K562 (cell line): ENCODE data around the gene RNF187. TPM values are rescaled to one million over a fixed set of nuclear protein-coding genes. Genes with fewer than 3 reads are reported as not detected.
A peak's percentile ranks its signal among the peaks of the same experiment; 100 is the strongest.

Experiments
- CCNT2 ChIP-seq: IDR thresholded peaks from 2 replicates; pipeline ENCODE4 v1.6.1; 2011; ENCODE audit warnings: borderline replicate concordance, low read depth, mild to moderate bottlenecking, moderate library complexity, mixed read lengths, low read length; ENCODE audit not compliant: insufficient read length; ENCODE audit errors: extremely low read depth
- ELK1 ChIP-seq: sonication (generic); formaldehyde crosslinking; IDR thresholded peaks from 2 replicates; pipeline ENCODE4 v1.8.1; 2022; ENCODE audit warnings: missing genetic modification reagents
- ETS2 ChIP-seq: IDR thresholded peaks from 2 replicates; pipeline ENCODE4 v1.6.1; 2016; ENCODE audit warnings: borderline replicate concordance, missing genetic modification characterization, mild to moderate bottlenecking, moderate library complexity, missing compliant biosample characterization; ENCODE audit not compliant: poor library complexity, severe bottlenecking
- ETV5 ChIP-seq: sonication (generic); formaldehyde crosslinking; IDR thresholded peaks from 2 replicates; pipeline ENCODE4 v1.4.0; 2020; ENCODE audit warnings: low read depth, mild to moderate bottlenecking, missing genetic modification reagents
- KLF10 ChIP-seq: fragments of 250-450 bp; sonication (Bioruptor Pico); IDR thresholded peaks from 2 replicates; pipeline ENCODE4 v1.6.1; 2021; ENCODE audit warnings: matching md5 sums
- PHF21A ChIP-seq: fragments of 450-650 bp; IDR thresholded peaks from 2 replicates; pipeline ENCODE4 v1.6.1; 2017; ENCODE audit warnings: low read depth, borderline replicate concordance
- SETDB1 ChIP-seq: IDR thresholded peaks from one replicate; pipeline ENCODE4 v1.6.1; 2012; ENCODE audit warnings: low read length, control low read depth, inconsistent platforms
- STAT5A ChIP-seq: IDR thresholded peaks from 2 replicates; pipeline ENCODE4 v1.6.1; 2012; ENCODE audit warnings: low read length, inconsistent platforms, borderline replicate concordance
- ZFP91 ChIP-seq: sonication (generic); formaldehyde crosslinking; IDR thresholded peaks from 2 replicates; pipeline ENCODE4 v1.8.0; 2022; ENCODE audit warnings: mild to moderate bottlenecking, missing genetic modification reagents
- ZKSCAN8 ChIP-seq: fragments of 200-800 bp; sonication (Bioruptor generic); IDR thresholded peaks from 2 replicates; pipeline ENCODE4 v1.6.1; 2016; ENCODE audit warnings: missing genetic modification characterization, missing compliant biosample characterization
- ZNF407 ChIP-seq: fragments of 450-650 bp; IDR thresholded peaks from 2 replicates; pipeline ENCODE4 v1.6.1; 2016; ENCODE audit warnings: low read depth
- ZNF431 ChIP-seq: sonication (generic); formaldehyde crosslinking; IDR thresholded peaks from 2 replicates; pipeline ENCODE4 v1.8.0; 2022; ENCODE audit warnings: mild to moderate bottlenecking, missing genetic modification reagents
- ZNF449 ChIP-seq: fragments of 250-450 bp; sonication (Bioruptor Pico); IDR thresholded peaks from 2 replicates; pipeline ENCODE4 v1.8.0; 2022; ENCODE audit warnings: moderate library complexity, mild to moderate bottlenecking, inconsistent platforms
- polyA plus RNA-seq, 8 experiments: library from polyadenylated mRNA; depleted of rRNA in 4 of 8; stranded (reverse) in 5 of 8; unstranded in 3 of 8; fragments of >200 nt; fragmentation: Nextera tagmentation in 2 of 8; fragmentation: Illumina TruSeq in 1 of 8; extraction: Ambion mirVana in 2 of 8; extraction: Trizol in 1 of 8; gene quantifications; 2 replicates each; pipeline versions ENCODE4 v1.2.1 to v1.2.3, GENCODE V29; 2011 to 2014; ENCODE audit warnings: inconsistent platforms in 1 of 8, missing spikeins in 1 of 8
- total RNA-seq, 7 experiments: library from RNA; depleted of rRNA in 6 of 7; stranded (reverse); fragments of >200 nt in 6 of 7; fragmentation: Illumina TruSeq in 2 of 7; extraction: Trizol in 2 of 7; gene quantifications; 2 replicates each; pipeline versions ENCODE4 v1.2.1 to v1.2.3, GENCODE V29; 2011 to 2021; ENCODE audit warnings: low replicate concordance in 1 of 7

Gene RNF187
- total and polyA plus RNA-seq, 9 of the 15 experiments (the other 6 are each of a cell fraction or from before 2014, with no cell fraction given), result 2.3 to 119 (median 41.9) TPM

- no peak for TF ChIP-seq ZNF407
- TF ChIP-seq ZKSCAN8 (CRISPR knock-in tag), result no peak
- no peak for TF ChIP-seq PHF21A
- TF ChIP-seq CCNT2, result no peak
- no peak for TF ChIP-seq ZNF431 (CRISPR knock-in tag)
- no peak for TF ChIP-seq ZFP91
- TF ChIP-seq SETDB1, result no peak
- peak; percentile 51; the same call in 1 of the 2 replicates for TF ChIP-seq ETV5 (CRISPR knock-in tag)
- TF ChIP-seq ELK1, result no peak
- no peak for TF ChIP-seq ETS2
- TF ChIP-seq KLF10, result 0 out of 2 replicates have a peak, but pooled peaks have one; percentile 23
- TF ChIP-seq STAT5A, result no peak
- no peak for TF ChIP-seq ZNF449 (CRISPR knock-in tag)
Observed at GRCh38 chr1:228500901-228501871, 14.0 kb downstream of the RNF187 start (continued).
